HG02884 (cell line): ENCODE results near the gene AMDHD2.
A peak's percentile ranks its signal among the peaks of the same experiment; 100 is the strongest.
"Not testable (repeated sequence)": the region's sequence is repeated elsewhere in the genome, so short reads cannot be mapped to it uniquely, and the experiment has no call there.

ENCODE experiments used
- ATAC-seq: cut with Tn5 transposase; IDR thresholded peaks from one replicate; pipeline ENCODE4 v1.9.1; 2021; ENCODE audit warnings: mild to moderate bottlenecking, moderate library complexity; ENCODE audit not compliant: unreplicated experiment

The AMDHD2 gene

DNA sequence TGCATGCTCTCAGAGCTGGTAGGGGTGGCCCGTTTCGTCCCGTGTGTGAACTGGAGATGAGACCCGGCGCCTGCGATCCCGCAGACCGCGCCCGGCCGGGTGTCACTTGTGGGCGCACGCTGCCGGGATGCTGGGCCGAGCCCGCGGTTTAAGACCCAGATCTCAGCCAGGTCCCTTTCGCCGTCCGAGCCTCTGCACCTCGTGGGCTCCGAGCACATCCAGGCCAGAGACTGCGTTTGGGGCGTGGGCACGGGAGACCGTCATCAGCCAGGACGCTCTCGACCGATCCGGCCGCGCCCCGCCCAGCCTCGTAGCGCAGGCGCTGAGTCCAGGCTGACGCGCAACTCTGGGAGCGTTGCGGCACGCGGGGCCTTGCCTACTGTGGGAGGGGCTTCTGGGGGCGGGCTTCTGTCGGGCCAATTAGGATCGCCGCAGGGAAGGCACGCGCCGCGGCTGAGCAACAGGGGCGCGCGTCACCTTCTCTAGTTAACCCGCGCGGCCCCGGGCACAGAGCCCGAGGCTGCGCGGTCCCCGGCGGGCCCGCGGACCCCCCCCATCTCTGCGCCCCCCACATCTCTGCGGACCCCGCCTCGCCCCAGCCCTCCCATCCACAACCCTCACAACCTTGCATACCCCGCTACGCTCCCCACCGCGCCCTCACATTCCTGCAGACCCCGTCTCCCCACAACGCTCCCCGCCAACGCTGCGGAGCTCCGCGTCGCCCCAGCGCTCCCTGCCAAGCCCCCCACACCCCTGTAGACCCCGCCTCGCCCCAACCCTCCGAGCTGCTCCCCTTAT, 11.7 kb downstream of the AMDHD2 start:
- ATAC-seq: peak; percentile 80

DNA sequence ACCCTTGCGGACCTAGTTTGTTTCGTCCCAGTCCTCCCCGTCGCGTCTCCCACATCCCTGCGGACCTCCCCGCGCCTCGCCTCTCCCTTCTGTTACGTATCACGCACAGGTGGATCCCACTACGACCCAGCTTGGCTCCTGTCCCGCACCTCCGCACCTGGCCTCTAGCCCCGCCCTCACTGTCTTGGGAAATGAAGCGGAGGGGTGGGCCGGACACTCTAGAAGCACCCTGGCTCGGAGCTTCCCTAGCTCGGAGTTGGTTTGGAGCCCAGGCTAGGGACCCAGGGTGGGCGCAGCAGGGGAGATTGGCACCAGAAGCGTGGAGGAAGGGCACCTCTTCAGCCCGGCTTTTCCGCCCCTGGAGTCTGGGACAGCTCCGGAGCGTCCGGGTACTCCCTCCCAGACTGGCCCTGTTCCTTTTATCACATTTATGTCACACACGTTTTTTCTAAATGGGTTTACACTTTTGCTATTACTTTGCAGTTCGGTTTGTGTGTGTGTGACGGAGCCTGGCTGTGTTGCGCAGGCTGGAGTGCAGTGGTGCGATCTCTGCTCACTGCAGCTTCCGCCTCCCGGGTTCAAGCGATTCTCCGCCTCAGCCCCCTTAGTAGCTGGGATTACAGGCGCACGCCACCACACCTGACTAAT, 12.4 kb downstream of the AMDHD2 start:
- no peak for ATAC-seq

DNA sequence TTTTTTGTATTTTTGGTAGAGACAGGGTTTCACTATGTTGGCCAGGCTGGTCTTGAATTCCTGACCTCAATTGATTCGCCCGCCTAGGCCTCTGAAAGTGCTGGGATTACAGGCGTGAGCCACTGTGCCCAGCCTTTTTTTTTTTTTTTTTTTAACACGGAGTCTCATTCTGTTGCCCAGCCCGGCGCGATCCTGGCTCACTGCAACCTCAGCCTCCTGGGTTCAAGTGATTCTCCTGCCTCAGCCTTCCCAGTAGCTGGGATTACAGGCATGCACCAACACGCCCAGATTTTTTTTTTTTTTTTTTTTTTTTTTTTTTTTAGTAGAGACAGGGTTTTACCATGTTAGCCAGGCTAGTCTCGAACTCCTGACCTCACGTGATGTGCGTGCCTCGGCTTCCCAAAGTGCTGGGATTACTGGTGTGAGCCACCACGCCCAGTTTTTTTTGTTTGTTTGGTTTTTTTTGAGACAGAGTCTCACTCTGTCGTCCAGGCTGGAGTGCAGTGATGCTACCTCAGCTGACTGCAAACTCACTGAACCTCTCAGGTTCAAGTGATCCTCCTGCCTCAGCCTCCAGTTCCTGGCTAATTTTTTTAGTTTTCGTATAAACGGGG, 13.1 kb downstream of the AMDHD2 start:
- ATAC-seq: not testable (repeated sequence)

DNA sequence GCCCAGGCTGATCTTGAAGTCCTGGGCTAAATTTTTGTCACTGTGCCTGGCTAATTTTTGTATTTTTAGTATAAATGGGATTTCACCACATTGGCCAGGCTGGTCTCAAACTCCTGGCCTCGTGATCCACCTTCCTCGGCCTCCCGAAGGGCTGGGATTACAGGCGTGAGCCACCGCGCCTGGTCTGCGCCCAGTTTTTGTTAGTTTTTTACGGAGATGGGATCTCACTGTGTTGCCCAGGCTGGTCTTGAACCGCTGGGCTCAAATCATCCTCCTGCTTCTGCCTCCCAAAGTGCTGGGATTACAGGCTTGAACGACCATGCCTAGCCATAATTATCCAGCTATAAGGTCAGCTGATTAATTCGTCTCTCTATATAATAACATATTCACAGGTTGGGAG, 13.7 kb downstream of the AMDHD2 start:
- no peak for ATAC-seq

DNA sequence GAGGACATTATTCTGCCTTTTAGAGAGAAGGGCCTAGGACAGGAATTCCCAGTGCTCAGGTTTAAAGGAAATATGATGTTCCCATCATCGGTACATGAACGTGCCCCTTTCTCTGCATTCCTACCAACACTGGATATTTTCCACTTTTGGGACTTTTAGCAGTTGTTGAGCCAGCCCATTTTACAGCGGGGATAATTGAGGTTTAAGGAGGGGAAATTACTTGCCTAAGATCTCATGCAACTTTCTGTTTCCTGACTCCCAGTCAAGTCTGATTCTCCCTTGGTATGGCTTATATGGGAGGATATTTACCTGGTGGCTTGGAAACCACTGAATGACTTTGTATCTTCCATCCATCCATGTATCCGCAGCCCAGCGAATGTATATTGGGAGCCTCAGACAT, 14.2 kb downstream of the AMDHD2 start:
- not testable (repeated sequence) for ATAC-seq

DNA sequence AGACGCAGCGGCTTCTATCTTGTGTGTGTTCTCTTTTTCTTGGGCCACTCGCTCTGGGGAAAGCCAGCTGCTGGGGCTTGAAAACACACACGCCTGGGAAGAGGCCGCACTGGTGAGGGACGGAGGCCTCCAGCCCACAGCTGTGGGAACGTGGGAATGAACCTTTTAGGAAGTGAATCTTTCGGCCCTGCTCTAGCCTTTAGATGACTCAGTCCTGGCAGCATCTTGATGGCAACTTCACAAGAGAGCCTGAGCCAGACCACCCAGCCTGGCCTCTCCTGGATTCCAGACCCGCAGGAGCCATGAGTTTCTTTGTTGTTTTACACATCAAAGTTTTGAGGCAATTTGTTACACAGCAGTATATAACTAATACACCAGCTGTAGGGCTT, 15.4 kb downstream of the AMDHD2 start:
- no peak for ATAC-seq

DNA sequence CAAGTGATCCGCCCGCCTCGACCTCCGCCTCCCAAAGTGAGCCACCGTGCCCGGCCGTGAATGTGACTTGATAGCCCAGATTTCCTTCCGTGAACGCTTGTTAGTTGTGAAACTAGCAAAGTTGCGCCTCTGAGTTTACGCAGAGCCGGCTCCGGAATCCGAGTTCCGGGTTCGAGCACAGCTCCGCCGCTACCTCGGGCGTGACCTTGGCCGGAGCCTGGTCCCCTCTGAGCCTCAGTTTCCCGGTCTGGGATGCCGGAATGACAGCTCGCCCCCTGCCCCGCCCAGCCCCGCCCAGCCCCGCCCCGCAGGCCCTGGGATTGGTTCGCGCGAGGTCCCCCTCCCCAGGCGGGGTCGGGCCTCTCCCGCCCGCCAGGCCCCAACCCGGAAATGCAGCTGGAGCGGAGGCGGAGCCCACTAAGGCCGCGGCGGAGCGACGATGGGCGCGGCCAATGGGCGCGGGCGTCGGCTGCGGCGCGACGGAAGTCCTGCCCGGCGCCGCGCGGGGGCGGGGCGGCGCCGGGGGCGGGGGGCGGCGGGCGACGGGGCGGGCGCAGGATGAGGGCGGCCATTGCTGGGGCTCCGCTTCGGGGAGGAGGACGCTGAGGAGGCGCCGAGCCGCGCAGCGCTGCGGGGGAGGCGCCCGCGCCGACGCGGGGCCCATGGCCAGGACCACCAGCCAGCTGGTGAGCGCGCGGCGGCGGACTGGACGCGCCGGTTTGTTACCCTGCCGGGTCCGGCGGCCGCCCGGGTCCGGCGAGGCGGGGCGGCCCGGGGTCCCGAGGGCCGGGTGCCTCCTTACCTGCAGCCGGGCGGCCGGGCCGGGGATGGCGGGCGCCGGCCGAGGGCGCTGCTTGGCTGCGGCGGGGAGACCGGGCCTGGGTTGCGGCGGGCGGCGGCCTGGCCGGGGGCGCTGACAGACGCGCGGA, 17.5 kb downstream of the AMDHD2 start, which contains the start of gene PDPK1:
TSS of gene PDPK1 (plus strand) at position 571 of the 929 bp plus-strand sequence. CDS start at position 663, 92 bp downstream.
- peak; percentile 75 for ATAC-seq

DNA sequence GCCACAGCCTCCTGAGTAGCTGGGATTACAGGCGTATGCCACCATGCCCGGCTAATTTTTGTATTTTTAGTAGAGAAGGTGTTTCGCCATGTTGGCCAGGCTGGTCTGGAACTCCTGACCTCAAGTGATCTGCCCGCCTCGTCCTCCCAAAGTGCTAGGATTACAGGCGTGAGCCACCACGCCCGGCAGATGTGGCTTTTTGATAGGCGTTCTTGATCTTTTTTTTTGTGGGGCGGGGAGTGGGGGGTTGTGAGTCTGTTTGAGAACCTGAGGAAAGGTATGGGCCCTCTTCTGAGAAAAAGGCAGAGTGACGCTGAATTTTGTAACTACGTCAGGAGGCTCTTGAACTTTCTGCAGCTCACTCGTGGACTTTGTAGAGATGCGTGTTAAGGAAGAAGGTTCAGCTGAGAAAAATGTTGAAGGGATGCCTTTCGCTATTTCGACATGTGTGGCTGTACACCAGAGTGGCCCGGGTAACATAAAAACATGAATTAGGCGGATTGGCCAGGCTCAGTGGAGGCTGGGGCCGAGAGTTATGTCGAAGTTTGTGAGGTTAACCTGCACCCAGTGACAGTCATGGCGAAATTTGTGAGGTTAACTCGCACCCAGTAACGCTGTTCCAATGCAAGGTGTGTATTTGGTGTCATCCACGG, 19.1 kb downstream of the AMDHD2 start:
- ATAC-seq: not testable (repeated sequence)

DNA sequence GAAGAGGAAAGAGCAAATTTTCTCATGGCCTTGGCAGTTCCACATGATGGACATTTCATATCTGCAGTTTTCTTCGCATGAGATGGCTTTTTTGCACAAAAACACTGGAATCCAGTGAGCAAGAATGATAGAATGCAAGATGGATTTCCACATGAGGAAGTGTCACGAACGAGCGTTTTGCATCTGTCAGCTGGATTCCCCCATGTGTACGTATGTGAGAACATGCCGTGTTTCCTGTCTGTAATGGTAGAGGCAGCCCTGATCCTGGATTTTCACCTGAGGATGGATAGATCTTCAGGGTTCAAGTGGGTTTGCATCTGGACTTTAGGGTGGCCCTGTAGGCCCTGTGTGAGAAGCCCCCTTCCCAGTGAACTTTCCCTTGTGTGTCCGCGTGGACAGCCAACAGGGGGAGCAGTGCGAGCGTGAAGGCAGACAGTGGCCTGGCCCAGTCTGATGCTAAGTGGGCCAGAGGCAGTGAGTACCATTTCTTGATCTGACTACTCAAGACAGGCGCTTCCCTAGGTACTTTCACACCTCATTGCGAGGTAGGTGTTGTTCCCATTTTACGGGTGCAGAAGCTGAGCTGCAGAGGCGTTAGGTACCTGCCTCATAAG, 19.8 kb downstream of the AMDHD2 start:
- ATAC-seq: not testable (repeated sequence)

DNA sequence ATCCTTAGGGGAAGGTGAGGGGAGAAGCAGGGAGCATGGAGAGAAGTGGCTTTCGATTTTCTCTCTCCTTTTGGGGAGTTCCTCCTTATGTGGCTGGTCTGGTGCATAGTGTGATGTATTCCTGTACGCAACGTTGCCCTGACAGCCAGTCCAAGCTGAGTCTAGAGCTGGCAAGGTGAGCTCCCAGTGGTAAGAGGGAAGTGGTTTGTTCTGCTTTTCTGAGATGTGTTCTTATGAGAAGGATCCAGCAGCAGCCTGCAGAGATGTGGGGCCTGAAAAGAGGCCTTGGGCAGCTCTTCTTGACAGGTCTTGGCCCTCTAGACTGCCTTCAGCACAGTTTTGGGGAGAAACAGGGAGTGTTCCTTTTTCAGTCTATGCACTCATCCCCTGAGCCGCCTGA, 20.7 kb downstream of the AMDHD2 start:
- ATAC-seq: not testable (repeated sequence)

DNA sequence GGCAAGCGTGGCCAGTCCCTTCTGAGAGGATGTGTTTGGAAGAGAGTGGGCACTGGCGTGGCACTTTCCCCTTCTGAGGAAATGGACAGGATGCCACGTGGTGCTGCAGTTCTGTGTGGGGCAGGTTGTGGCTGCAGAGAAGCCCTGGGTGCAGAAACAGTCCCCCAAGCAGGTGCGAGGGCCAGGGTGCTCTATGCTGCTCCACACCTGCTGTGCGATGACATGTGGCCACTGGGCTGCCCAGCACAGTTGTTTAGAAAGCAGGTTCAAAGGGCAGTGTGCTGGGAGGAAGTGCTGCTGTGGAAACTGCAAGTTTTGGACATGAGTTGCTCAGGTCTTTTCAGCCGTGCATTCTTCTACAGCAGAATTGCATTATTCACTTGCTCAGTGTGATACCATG, 21.2 kb downstream of the AMDHD2 start:
- ATAC-seq: not testable (repeated sequence)

DNA sequence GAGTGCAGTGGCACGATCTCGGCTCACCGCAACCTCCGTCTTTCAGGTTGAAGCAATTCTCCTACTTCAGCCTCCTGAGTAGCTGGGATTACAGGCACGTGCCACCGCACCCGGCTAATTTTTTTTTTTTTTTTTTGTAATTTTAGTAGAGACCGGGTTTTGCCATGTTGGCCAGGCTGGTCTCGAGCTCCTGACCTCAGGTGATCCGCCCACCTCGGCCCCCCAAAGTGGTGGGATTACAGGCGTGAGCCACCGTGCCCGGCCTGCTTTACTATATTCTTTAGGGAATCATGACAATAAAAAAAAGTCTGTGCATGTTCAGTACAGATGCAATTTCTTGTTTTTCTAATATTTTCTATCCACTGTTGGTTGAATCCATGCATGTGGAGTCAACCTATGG, 23.6 kb downstream of the AMDHD2 start:
- not testable (repeated sequence) for ATAC-seq

DNA sequence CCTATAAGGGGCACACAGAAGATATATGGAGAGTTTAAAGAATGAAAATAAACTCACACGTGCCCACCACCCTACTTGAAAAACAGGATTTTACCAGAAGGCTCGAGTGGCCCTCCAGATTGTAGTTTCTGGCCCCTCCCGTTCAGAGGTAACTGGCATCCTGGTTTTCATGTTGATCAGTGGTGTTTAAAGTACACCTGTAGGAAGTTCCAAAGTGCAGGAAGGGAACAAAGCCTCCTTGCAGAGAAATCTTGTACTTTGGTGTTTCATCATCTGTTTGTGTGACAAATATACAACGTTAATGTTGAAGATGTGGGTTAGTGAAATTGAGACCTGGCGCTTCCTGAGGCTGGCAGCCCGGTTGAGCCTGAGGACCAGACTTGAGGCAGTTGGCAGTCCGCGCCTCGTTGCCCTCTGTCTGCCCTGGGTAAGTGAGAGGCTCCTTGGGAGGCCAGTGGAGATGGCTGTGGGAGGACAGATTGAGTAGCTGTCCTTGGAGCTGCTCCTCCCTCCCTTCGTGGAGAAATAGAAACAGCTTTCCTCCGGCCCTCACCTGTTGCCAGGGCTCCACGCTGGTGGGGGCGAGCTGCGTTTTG, 30.2 kb downstream of the AMDHD2 start:
- ATAC-seq: not testable (repeated sequence)

DNA sequence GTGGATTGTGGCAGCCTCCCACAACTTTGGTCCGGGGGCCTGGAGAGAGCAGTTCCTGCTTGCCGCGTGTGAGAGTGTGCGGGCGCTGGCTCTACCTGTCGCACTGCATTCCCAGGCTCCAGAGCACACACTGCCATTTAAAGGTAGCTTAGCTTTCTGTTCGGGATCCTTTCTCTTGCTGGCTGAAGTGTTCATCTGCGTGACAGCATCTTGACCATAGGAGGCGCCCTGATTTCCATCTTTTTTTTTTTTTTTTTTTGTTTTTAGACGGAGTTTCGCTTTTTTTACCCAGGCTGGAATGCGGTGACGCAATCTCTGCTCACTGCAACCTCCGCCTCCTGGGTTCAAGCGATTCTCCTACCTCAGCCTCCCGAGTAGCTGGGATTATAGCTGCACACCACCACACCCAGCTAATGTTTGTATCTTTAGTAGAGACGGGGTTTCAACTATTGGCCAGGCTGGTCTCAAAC, 31.3 kb downstream of the AMDHD2 start:
- not testable (repeated sequence) for ATAC-seq

DNA sequence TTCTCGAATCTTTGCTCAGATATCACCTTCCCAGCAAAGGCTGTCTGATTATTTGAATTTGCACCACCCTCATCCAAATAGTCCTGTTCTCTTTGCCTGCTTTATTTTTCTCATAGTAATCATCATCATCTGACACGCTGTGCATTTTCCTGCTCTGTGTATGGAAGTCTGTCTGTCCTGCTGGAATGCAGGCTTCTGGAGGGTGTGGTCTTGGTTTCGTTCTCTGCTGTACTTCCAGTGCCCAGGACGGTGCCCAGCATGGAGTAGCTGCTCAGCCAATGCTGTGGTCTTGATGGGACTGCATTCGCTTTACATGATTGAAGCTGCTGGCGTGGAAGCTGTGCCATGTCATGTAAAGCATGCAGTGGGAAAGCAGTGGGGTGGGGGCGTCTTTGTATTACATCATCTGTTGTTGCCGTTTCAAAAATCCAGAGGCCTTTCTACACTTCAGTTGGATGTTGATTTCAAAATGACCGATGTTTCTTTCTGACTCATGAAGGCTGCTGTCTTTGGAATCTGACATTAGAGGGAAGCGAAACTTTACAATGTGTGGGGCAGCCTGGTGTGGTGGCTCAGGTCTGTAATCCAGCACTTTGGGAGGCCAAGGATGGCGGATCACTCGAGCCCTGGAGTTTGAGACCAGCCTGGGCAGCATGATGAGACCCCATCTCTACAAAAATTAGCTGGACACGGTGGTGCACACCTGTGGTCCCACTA, 34.7 kb downstream of the AMDHD2 start:
- not testable (repeated sequence) for ATAC-seq

DNA sequence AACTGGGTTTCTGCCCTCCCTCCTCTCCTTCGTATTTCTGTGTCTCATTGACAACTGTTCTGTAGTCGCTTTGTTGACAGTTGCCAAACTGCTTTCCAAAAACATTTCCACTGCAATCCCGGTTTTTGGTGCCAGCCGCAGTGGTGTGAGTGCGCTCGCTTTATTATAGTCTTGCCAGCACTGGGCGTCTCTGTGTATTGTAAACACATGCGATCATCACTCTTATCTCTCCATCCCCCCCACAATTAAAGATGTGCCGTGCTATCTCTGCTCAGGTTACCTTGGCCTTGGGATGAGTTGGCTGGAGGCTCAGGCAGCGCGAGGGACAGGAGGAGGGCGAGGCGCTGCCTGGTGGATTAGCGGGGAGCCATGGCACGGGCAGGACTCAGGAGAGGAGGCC, 37.0 kb downstream of the AMDHD2 start:
- not testable (repeated sequence) for ATAC-seq

DNA sequence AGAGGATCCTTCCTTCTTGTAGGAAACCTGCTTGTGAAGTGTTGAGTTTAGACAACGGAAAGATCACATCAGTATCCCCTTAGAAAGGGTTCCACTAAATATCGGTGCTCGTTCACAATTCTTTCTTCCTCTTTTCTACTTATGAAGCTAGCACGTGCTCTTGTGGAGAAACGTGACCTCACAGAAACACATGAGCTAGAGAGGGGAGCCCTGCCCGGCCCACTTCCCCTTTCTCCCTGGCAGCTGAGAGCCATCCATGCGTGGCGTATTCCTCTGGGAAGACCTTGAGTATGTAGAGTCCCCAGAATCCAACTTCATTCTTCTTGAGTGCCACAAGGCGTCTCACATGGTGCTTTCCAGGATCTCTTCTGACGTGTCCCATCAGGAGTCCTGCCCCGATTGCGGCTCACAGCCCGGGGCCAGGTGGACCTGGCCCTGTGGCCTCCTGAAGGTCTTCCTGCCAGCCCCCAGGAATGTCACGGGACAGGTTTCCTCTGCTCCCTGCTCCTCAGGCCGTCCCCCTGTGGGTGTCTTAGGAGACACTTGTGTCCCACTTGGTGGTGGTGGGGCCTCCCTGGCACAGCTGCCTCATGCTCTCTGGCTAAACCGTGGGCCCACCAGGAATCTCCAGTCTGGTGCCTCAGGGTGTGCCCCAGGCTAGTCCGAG, 40.1 kb downstream of the AMDHD2 start:
- not testable (repeated sequence) for ATAC-seq

DNA sequence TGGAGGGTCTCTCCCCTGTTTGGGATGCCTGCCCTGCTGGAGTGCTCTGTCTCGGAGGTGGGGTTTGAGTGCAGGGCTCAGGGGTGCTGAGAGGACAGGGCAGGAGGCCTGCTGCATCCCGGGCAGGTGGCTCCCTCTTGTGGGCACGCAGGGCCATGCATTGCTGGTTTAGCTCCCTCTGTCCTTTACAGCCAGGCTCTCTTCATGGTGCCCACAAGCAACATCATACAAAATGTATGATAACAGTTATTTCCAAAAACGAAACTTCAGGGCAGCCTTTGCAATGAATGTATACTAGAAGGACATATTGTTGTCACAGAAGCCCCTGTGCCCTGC, 40.6 kb downstream of the AMDHD2 start:
- ATAC-seq: not testable (repeated sequence)
